Kasumi-1 (cell line): Measurements from ENCODE around the gene UGT8.
"Not testable (repeated sequence)": the region's sequence is repeated elsewhere in the genome, so short reads cannot be mapped to it uniquely, and the experiment has no call there.

Source experiments
- DNase-seq, 2 experiments: peaks; one replicate each; lab custom pipeline; 2025; lab: John Stamatoyannopoulos, UW

Gene UGT8

GRCh38 chr4:114598191-114599121 is at the start of gene UGT8:
UGT8 (plus strand) TSS chr4:114598807; CDS start chr4:114622881, 24,074 bp downstream.
- DNase-seq: no peak

- no peak for DNase-seq
These were observed 49.0 kb upstream of the UGT8 start for GRCh38 chr4:114549638-114550037.

GRCh38 chr4:114558446-114559020 is 40.1 kb upstream of the UGT8 start:
- DNase-seq: peak; percentile 2 to 13

GRCh38 chr4:114561590-114561989 is 37.0 kb upstream of the UGT8 start:
- DNase-seq: no peak

GRCh38 chr4:114562176-114562904 is 36.3 kb upstream of the UGT8 start:
- no peak for DNase-seq

- DNase-seq: peak; percentile 55 to 75
These were observed 34.9 kb upstream of the UGT8 start for GRCh38 chr4:114563536-114564315.

GRCh38 chr4:114577386-114577785 is 21.2 kb upstream of the UGT8 start:
- DNase-seq: no peak

GRCh38 chr4:114582621-114583020 is 16.0 kb upstream of the UGT8 start:
- DNase-seq: no peak

- no peak for DNase-seq
These were observed 10.3 kb upstream of the UGT8 start for GRCh38 chr4:114588305-114588704.

GRCh38 chr4:114590360-114590759 is 8.2 kb upstream of the UGT8 start:
- DNase-seq: not testable (repeated sequence)

- no peak for DNase-seq
These were observed 5.1 kb upstream of the UGT8 start for GRCh38 chr4:114593526-114593925.

- no peak for DNase-seq
These were observed 3.4 kb upstream of the UGT8 start for GRCh38 chr4:114595207-114595606.

- DNase-seq: no peak
These were observed 2.7 kb upstream of the UGT8 start for GRCh38 chr4:114595921-114596320.

- no peak for DNase-seq
These were observed 1.0 kb upstream of the UGT8 start for GRCh38 chr4:114597410-114598115.

GRCh38 chr4:114599231-114599902 is 760 bp downstream of the UGT8 start:
- DNase-seq: no peak

GRCh38 chr4:114599903-114600552 is 1.4 kb downstream of the UGT8 start:
- DNase-seq: no peak

GRCh38 chr4:114600672-114601071 is 2.1 kb downstream of the UGT8 start:
- no peak for DNase-seq

- no peak for DNase-seq
These were observed 2.9 kb downstream of the UGT8 start for GRCh38 chr4:114601304-114602052.

- DNase-seq: no peak
These were observed 4.9 kb downstream of the UGT8 start for GRCh38 chr4:114603497-114603896.
